HG03060 (cell line): ENCODE measurements around the gene AP3S2.
"Not testable (repeated sequence)": the region's sequence is repeated elsewhere in the genome, so short reads cannot be mapped to it uniquely, and the experiment has no call there.

Source experiments
- ATAC-seq: cut with Tn5 transposase; IDR thresholded peaks from one replicate; pipeline ENCODE4 v1.9.1; 2021; ENCODE audit warnings: low read depth, moderate number of reproducible peaks; ENCODE audit not compliant: unreplicated experiment

The AP3S2 gene

GRCh38 chr15:89837134-89837829, 56.5 kb downstream of the AP3S2 start:
- ATAC-seq, result no peak

GRCh38 chr15:89836267-89837133, 57.3 kb downstream of the AP3S2 start:
- ATAC-seq, result no peak

DNA sequence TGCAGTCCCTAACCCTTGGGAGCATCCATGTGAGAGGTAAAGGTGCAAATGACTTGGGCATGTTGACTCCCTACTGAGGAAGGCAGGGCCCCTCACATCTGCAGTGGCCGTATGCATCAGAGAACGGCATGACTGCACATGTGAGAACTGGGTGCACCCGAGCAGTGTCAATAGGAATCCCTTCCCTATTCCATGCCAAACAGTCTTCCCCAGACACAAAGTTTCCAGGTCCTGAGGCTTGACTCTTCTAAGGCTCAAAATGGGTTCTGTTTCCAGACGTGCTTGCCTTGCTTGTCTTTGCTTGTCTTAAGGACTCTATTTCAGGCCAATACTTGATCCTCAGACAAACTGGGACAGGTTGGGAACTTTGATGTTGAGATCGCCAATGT, 58.6 kb downstream of the AP3S2 start:
- no peak for ATAC-seq

GRCh38 chr15:89834465-89835175, 59.2 kb downstream of the AP3S2 start:
- not testable (repeated sequence) for ATAC-seq

- ATAC-seq, result no peak
These were observed 59.8 kb downstream of the AP3S2 start for GRCh38 chr15:89833966-89834365.

DNA sequence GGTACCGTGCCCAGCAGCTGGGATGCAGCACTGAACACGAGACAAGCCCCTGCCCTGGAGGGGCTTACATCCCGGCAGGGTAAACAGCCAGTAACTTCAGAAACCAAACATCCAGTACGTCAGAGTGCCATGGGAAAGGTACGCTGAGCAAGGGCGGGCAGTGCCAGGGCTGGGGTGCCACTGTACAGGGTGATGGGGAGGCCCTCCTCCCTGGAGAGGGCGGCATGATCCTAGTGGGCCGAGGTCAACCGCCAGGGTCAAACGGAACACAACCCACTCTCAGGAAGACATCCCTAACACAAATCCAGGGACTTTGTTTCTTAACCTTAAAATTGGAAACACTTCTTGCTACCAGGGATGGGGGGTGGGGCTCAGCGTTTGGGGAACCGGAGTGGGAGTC, 63.2 kb downstream of the AP3S2 start:
- no peak for ATAC-seq

DNA sequence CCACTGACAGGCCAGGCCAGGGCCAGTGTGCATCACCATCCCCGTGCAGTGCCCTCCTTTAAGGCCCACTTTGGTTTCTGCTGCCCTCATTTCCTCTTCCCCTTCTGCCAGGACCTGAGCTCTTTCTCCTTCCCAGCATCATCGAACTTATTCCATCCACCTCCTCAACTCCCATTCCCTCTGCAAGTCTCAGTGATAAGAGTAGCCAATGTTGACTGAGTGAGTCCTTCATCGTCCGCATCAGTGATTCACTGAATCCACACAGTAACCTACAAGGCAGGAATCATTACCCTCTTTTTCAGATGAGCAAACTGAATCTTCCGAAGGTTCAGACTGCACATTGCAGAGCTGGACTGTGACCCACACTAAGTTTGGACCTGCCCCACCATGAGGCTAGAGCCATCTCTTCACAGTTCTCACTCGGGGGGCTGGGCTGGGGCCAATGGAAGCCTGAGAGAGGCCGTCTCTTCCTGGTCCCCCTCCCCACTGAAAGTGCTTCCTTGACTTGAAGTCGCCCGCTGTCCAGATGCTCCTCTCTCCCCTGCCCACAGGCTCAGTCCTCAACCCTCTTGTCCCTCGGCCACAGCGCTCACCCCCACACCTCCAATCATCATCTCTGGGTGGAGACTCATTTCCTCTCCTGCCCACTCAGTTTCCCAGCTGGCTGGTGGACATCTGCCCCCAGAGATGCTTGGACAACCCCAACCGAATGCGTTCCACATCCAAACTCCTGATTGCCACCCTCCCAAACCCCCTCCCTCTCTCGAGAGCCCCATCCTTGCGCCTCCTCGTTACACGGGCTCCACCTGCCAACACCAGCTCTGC, 64.0 kb downstream of the AP3S2 start:
- ATAC-seq, result no peak

DNA sequence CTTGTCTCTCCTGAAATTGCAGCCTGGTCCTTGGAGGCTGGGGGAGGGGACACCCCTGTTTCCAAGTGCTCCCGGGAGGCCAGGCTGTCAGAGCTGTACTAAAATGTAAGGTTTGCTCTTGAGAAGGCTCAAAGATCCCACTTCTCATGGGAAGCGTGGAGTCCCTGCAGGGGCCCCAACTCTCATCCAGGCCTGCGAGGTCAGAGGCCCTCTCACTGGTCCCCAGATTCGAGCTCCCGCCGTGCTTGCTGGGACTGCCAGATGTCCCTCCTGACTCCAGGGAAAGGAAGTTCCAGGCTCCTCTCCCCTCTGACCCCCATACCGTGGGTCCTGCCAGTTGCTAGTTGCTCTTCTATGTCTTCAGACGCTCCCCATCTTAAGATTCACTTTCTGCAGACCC, 64.6 kb downstream of the AP3S2 start:
- no peak for ATAC-seq

DNA sequence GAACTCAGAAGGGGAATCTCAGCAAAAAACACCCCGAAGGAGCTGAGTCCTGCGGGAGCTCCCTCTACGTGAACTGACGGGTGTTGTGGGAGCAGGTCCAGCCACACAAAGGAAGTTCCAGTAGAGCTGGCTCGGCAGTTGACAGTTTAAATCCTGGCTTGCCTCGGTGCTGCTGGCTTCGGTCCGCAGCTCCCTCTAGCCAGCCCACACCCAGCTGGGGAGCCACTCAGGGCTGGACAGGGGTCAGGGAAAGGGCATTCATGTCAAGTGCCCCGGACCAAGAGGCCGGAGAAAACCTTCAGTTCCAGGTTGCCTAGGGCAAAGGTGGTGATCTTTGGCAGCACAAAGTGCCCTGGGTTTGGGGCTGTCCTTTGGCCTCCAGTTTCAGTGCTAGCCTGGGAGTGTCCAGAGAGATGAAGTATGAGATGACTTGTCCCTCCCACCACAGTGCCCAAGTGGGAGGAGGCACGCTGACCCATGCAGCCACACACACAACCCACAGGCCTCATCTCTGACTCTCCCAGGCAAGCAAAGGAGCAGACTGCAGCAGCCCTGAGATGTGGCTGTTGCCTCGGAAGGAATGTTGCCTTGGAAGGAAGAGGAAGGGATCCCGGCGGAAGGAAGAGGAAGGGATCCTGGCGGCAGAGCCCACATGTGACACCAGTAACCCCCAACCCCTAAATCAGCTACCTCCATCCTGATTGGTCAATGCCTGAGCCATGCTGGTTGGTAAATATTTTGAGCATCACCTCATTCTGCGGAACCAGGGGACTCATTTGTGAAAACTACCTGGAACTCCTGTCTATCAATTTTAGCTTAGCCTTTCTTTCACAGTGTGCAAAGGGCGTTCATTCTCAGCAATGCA, 65.3 kb downstream of the AP3S2 start:
- no peak for ATAC-seq

DNA sequence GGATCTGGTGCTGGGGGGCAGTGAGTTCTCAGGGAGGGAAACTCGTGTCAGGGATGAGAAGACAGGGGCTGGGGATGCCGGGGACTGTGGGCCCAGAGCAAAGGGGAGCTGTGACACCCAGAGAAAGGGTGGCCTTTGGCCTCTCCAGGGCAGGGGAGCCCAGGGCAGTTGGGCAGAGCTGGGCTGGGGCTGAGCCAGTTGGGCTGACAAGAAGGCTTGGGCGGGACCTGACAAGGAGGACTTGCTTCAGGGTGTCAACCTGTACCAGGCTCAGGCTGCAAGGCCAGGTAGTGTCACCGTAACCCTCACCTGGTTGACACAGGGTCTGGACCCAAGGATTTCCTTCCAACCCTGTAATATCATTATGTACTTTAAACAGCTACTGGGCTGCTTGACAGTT, 66.0 kb downstream of the AP3S2 start:
- ATAC-seq, result no peak

GRCh38 chr15:89826671-89827655, 66.8 kb downstream of the AP3S2 start:
- ATAC-seq, result no peak

GRCh38 chr15:89825271-89825940, 68.4 kb downstream of the AP3S2 start:
- ATAC-seq, result no peak

GRCh38 chr15:89824607-89824867, 69.3 kb downstream of the AP3S2 start:
- ATAC-seq, result no peak

GRCh38 chr15:89823836-89824606, 69.8 kb downstream of the AP3S2 start:
- no peak for ATAC-seq

DNA sequence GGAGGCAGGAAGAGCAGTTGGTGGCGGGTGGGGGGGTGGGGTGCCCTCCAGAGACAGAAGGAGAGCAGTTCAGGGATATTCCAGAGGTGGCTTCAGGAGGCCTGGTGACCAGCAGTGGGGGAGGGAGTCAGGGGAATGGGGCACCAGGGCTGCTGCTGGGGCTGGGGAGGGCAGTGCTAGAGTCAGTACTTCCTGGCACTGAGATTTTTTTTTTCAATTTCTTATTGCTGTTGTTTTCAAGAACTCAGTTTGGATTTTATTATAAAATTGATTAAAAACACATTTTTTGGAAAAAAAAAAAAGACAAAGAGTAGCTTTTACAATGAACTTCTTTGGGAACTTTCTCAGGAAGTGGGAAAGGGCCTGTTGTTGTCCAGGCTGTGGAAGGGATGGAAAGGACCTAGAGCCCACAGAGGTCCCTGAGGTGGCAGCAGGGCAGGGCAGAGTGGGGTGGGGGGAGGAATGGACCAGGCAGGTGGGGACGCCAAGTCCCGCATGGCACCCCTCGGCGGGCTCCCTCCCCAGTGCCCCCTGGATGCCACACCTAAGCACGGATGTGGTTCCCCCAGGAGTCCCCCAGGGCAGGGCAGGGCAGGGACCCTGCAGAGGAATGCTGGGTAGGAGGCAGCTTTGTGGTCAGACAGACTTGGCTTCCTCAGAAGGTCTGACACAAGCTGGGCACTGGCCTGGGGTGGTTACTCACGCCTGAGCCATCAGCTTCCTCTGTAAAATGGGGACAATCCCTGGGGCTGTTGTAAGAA, 70.7 kb downstream of the AP3S2 start:
- no peak for ATAC-seq

DNA sequence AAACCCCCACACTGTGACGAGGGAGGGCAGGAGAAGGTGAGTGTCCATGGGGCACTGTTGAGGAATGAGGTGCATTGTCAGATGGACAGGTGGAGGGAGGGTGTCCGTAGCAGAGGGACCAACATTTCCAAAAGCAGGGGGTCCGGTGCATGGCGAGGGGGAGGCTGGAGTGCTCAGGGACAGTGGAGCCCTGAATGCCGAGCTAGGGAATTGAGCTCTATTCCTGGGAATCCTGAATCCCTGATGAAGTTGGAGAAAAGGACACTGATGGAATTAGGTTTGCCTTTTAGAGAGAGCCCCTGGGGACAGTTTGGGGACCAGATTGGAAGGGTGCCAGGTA, 71.2 kb downstream of the AP3S2 start:
- no peak for ATAC-seq

DNA sequence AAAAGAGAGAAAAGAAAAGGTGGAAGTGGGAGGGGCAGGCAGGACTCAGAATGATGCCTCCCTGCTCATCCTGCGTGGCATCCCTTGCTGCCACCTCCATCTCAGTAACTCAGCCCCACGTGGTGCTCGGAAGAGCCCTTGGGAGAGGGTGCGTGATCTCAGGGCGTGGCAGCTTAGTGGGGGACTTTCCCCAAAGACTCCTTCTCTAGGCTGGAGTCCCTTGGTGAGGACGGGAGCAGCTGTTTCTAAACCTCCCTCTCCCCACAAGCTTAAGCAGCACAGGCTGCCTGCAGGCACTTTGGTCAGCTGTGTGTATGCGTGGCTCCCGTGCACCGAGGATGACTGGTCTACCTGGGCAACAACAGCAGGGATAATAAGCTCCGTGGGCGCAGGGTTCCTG, 71.8 kb downstream of the AP3S2 start:
- ATAC-seq, result no peak
